ENCODE results near the gene UNC5A. TPM values are rescaled to one million over a fixed set of nuclear protein-coding genes. Genes with fewer than 3 reads are reported as not detected.
A peak's percentile ranks its signal among the peaks of the same experiment; 100 is the strongest.

The UNC5A gene
- total and polyA plus RNA-seq, 10 of the 15 experiments (the other 5 are each of a cell fraction or from before 2014, with no cell fraction given): not detected

- Histone ChIP-seq H3K4me2 (ENCODE audit: control insufficient read depth, insufficient read depth) (no peak overlapping the region), H4K20me1 (ENCODE audit: control insufficient read depth, insufficient read depth) (no peaks in the 10 kb centered on the region), H3K36me3 (ENCODE audit: control insufficient read depth in 2 of 2, insufficient read depth in 2 of 2, low read length in 1 of 2) (no peaks in the 10 kb centered on the region), H3K27ac (ENCODE audit: control insufficient read depth, insufficient read depth) (no peak overlapping the region), H3K4me1 (ENCODE audit: control insufficient read depth, insufficient read depth, low read length) (no peaks in the 10 kb centered on the region), H3K4me3 (no peak overlapping the region), H3K79me2 (ENCODE audit: control insufficient read depth, insufficient read depth, low read length) (no peaks in the 10 kb centered on the region), H3K27me3 (replicated peaks in 1 of 2; ENCODE audit: control insufficient read depth in 2 of 2, insufficient read depth in 2 of 2, low read length in 1 of 2) (peaks cover 0 to 5% of the 10 kb centered on the region in 2 experiments; a peak in 2 of 4 replicates), H3K9ac (ENCODE audit: control insufficient read depth, insufficient read depth, low read length) (no peak overlapping the region), H3K9me3 (replicated peaks; ENCODE audit: control insufficient read depth, insufficient read depth, low read length) (no peaks in the 10 kb centered on the region), H2AFZ (ENCODE audit: control insufficient read depth, low read depth, low read length) (no peak overlapping the region)
- intact Hi-C loops (cut with micrococcal nuclease; ENCODE audit: unreplicated experiment) (no loop called here), in situ Hi-C loops (cut with MboI) (no loop called here)
- ChIA-PET SMC1A (ENCODE audit: uncharacterized antibody, unreplicated experiment) (no interaction called here), CTCF (no interaction called here), RAD21 (ENCODE audit: unreplicated experiment) (no interaction called here), POLR2A (no interaction called here)
- FAIRE-seq (no peak), ATAC-seq (peak; percentile 85), DNase-seq (ENCODE audit: low read depth, low spot score) (no peak)
- no peak for TF ChIP-seq GATAD2B (conservative IDR thresholded peaks at IDR 0.05; ENCODE audit: low read depth)
- TF ChIP-seq CBX5 (IDR thresholded peaks at IDR 0.05; ENCODE audit: low read depth): no peak
- TF ChIP-seq TCF7 (IDR thresholded peaks at IDR 0.05; ENCODE audit: borderline replicate concordance): no peak
- TF ChIP-seq MEF2A (IDR thresholded peaks at IDR 0.05; ENCODE audit: insufficient read depth, low read depth, low read length): no peak
- TF ChIP-seq BACH1 (IDR thresholded peaks at IDR 0.05; ENCODE audit: borderline replicate concordance): no peak
- TF ChIP-seq CBFB (IDR thresholded peaks at IDR 0.05; ENCODE audit: low read depth): no peak
- no peak for TF ChIP-seq USF1 (IDR thresholded peaks at IDR 0.05; ENCODE audit: borderline replicate concordance, extremely low read length, insufficient read depth, low read depth, low read length)
- TF ChIP-seq SIX5 (IDR thresholded peaks at IDR 0.05; ENCODE audit: low read depth, low read length, severe bottlenecking): no peak
- no peak for TF ChIP-seq TBL1XR1 (IDR thresholded peaks at IDR 0.05; ENCODE audit: low read depth, low read length)
- BruUV-seq (replicated peaks): no TSS peak
- 35% methylated on average over 8 of the region's 9 CpGs for WGBS (ENCODE audit: insufficient coverage, insufficient replicate concordance, low lambda C conversion rate, missing lambda C conversion rate)
These were observed 17.0 kb upstream of the UNC5A start for GRCh38 chr5:176793343-176793699.

Measured in GM12878 (cell line).